ENCODE results near the gene WT1. TPM values are rescaled to one million over a fixed set of nuclear protein-coding genes. Genes with fewer than 3 reads are reported as not detected.
A peak's percentile ranks its signal among the peaks of the same experiment; 100 is the strongest.
"Not testable (repeated sequence)": the region's sequence is repeated elsewhere in the genome, so short reads cannot be mapped to it uniquely, and the experiment has no call there.

WT1 gene
- total and polyA plus RNA-seq, 4 donors, result 0.11 to 2.2 (median 1.2) TPM

DNA sequence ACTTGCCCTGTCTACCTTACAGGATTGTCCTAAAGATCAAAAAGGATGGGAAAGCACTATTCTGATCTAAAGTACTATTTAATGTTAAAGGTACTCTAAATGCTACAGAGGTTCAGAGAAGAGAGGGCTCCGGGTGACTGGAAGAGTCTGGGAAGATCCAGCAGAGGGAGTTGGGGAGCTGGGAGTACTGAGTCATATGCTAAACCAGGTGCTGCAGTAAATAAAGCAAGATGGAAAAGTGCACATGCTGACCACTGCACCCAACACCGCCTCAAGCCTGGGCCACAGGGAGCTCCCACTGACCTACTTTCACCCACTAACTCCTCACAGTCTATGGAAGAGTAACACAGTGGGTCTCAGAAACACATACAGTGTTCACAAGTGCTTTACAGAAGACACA is 49.3 kb downstream of the WT1 start:
- DNase-seq (ENCODE audit: low read depth in 4 of 6, low spot score in 6 of 6), result peak in 1 of 6 donors; percentile 11
- WGBS (ENCODE audit: insufficient coverage), result 20% methylated on average over 1 of the region's 2 CpGs
- Histone ChIP-seq H3K9me3 (ENCODE audit: control insufficient read depth, insufficient read depth, low read length) (no peaks in the 10 kb centered on the region), H3K27ac (ENCODE audit: low read depth, low read length) (no peak overlapping the region), H3K4me3 (ENCODE audit: low read depth, low read length) (no peak overlapping the region), H3K36me3 (ENCODE audit: control insufficient read depth, insufficient read depth, low read length) (no peaks in the 10 kb centered on the region), H3K27me3 (ENCODE audit: control insufficient read depth, insufficient read depth, low read length) (peaks cover 2% of the 10 kb centered on the region), H3K4me1 (ENCODE audit: control insufficient read depth, insufficient read depth, low read length) (no peaks in the 10 kb centered on the region)

DNA sequence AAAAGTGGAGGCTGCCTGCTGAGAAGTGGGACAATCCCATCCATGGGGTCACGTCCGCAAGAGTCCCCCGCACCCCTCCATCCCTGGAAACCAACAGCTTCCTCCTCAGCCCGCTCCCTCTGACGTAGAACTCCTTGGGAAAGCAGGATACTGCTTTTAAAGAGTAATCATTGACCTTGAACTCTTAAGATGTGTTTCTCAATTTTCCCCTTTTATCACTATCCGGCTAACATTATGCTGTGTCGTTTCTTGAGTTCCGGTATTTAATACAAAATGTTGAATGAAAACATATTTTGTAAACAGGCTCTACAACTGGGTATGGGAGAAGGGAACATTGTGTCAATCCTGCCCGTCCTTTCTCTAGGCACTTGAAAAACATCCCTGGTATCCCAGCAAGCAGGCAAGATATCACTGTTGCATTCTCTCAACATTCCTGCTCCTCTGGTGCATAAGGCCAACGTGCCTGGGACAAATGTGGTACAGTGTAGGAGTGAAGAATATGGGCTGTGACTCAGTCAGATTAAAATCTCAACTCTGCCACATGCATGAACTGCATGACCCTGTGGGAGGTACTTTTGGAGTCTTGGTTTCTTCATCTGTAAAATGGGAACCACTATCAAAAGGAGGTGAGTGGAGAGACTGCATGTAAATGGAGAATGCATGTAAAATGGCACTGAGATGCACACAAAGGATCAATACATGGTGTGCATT is 52.8 kb downstream of the WT1 start:
- H3K4me3 ChIP-seq (ENCODE audit: low read depth, low read length), result no peak overlapping the region
- H3K36me3 ChIP-seq (ENCODE audit: control insufficient read depth, insufficient read depth, low read length), result no peaks in the 10 kb centered on the region
- 100% methylated on average over 2 of the region's 10 CpGs for WGBS (ENCODE audit: insufficient coverage)
- DNase-seq (ENCODE audit: low read depth in 4 of 6, low spot score in 6 of 6), result no peak
- no peak overlapping the region for H3K27ac ChIP-seq (ENCODE audit: low read depth, low read length)
- H3K27me3 ChIP-seq (ENCODE audit: control insufficient read depth, insufficient read depth, low read length), result peaks cover 2% of the 10 kb centered on the region
- H3K9me3 ChIP-seq (ENCODE audit: control insufficient read depth, insufficient read depth, low read length), result no peaks in the 10 kb centered on the region
- H3K4me1 ChIP-seq (ENCODE audit: control insufficient read depth, insufficient read depth, low read length), result no peaks in the 10 kb centered on the region

DNA sequence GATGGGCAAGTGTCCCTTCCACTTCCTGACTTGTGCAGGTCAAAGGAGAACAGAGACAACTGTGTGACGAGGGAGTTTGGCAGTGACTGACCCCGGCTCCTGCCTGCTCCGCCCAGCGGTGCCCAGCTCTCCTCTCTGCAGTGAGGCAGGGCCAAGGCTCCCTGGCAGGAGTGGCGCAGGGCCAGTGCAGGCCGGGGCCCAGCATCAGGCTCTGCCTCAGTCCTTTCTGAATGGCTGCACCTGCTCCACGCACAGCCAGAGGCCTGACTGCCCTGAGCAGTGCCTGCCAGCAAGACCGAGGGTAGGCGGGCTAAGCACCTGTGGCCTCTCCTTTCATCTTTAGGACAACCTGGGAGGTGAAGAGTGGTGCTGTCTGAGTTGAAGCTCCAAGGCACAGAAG is 54.2 kb downstream of the WT1 start:
- Histone ChIP-seq H3K36me3 (ENCODE audit: control insufficient read depth, insufficient read depth, low read length) (no peaks in the 10 kb centered on the region), H3K4me1 (ENCODE audit: control insufficient read depth, insufficient read depth, low read length) (no peaks in the 10 kb centered on the region), H3K27me3 (ENCODE audit: control insufficient read depth, insufficient read depth, low read length) (peaks cover 2% of the 10 kb centered on the region), H3K9me3 (ENCODE audit: control insufficient read depth, insufficient read depth, low read length) (no peaks in the 10 kb centered on the region), H3K27ac (ENCODE audit: low read depth, low read length) (no peak overlapping the region), H3K4me3 (ENCODE audit: low read depth, low read length) (no peak overlapping the region)
- DNase-seq (ENCODE audit: low read depth in 4 of 6, low spot score in 6 of 6), result no peak
- 75% methylated on average over 9 of the region's 9 CpGs for WGBS (ENCODE audit: insufficient coverage)

DNA sequence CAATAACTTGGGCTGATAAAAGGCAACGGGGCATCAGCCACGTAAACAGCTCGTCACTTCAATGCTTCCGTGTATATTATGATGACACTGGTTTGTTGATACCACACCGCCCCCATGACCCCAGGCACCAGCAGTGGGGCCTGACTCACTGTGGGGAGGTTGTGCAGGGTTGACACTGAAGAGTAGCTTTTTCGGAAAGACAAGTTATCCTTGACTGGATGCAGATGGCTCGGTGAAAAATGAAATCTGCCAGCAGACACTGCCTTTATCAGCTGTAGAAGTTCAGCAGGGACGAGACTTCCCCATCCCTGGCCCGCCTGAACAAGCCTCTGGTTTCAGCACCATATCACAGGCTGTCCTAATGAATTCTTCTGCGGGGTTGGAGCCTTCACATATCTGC is 55.6 kb downstream of the WT1 start:
- H3K36me3 ChIP-seq (ENCODE audit: control insufficient read depth, insufficient read depth, low read length), result no peaks in the 10 kb centered on the region
- no peak overlapping the region for H3K27ac ChIP-seq (ENCODE audit: low read depth, low read length)
- H3K4me3 ChIP-seq (ENCODE audit: low read depth, low read length), result no peak overlapping the region
- no peaks in the 10 kb centered on the region for H3K9me3 ChIP-seq (ENCODE audit: control insufficient read depth, insufficient read depth, low read length)
- DNase-seq (ENCODE audit: low read depth in 4 of 6, low spot score in 6 of 6), result no peak
- WGBS (ENCODE audit: insufficient coverage), result 90% methylated on average over 10 of the region's 10 CpGs
- H3K27me3 ChIP-seq (ENCODE audit: control insufficient read depth, insufficient read depth, low read length), result peaks cover 2% of the 10 kb centered on the region
- H3K4me1 ChIP-seq (ENCODE audit: control insufficient read depth, insufficient read depth, low read length), result no peaks in the 10 kb centered on the region

DNA sequence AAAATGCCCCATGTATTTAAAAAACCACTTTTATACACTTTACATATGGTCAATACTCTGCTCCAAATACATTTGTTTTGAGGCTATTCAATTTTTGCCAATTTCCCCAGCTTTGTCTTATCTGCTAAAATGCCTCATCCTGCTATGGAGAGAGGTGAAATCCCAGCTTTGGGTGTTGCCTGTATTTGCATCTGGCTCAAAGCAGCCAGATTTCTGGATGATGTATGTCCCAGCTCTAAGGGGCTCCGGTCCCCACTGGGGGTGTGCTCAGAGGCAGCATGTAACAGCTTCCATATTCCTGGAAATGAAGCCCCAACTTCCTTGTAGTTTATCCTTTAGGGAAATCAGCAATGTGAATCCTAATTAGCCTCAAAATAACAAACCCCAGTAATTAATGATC is 59.5 kb downstream of the WT1 start:
- H3K36me3 ChIP-seq (ENCODE audit: control insufficient read depth, insufficient read depth, low read length), result no peaks in the 10 kb centered on the region
- no peak overlapping the region for H3K27ac ChIP-seq (ENCODE audit: low read depth, low read length)
- peaks cover 3% of the 10 kb centered on the region for H3K4me1 ChIP-seq (ENCODE audit: control insufficient read depth, insufficient read depth, low read length)
- H3K4me3 ChIP-seq (ENCODE audit: low read depth, low read length), result no peak overlapping the region
- DNase-seq (ENCODE audit: low read depth in 4 of 6, low spot score in 6 of 6), result no peak
- H3K9me3 ChIP-seq (ENCODE audit: control insufficient read depth, insufficient read depth, low read length), result no peaks in the 10 kb centered on the region
- no CpG with 5 or more reads among the region's 1 CpG for WGBS (ENCODE audit: insufficient coverage)
- H3K27me3 ChIP-seq (ENCODE audit: control insufficient read depth, insufficient read depth, low read length), result peaks cover 2% of the 10 kb centered on the region

DNA sequence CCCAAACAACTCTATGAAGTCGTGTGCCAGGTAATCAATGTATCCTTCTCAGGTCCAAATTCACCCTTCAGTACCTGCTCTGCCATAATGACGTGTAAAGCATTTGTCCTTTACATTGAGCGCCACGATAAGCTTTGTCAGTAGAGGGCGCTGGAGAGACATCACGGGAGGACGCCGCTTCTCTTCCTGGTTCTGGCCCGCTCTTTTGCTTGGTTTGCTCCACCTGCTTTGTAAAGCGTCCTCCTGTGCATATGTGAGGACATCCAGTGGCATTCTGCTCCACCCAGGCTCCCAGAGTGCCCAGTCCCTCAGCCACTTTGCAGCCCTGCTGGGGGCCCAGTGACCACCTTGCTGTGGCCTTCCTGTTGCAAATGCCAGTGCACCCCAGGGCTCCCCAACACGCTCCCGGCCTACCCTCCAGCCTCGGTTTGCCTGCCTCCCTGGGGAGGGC is 61.1 kb downstream of the WT1 start:
- peak in 2 of 6 donors; percentile 19 to 20 for DNase-seq (ENCODE audit: low read depth in 4 of 6, low spot score in 6 of 6)
- H3K36me3 ChIP-seq (ENCODE audit: control insufficient read depth, insufficient read depth, low read length), result no peaks in the 10 kb centered on the region

DNA sequence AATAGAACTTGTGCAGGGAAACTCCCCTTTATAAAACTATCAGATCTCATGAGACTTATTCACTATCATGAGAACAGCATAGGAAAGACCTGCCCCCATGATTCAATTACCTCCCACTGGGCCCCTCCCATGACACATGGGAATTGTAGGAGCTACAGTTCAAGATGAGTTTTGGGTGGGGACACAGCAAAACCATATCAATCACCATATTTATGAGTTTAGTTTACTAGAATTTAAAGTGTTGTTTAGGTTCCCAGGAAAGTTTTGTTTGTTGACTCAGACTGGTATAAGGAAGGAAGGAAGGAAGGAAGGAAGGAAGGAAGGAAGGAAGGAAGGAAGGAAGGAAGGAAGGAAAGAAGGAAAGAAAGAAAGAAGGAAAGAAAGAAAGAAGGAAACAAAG is 65.4 kb downstream of the WT1 start:
- not testable (repeated sequence) for H3K27me3 ChIP-seq (ENCODE audit: control insufficient read depth, insufficient read depth, low read length); H3K9me3 ChIP-seq (ENCODE audit: control insufficient read depth, insufficient read depth, low read length); DNase-seq (ENCODE audit: low read depth in 4 of 6, low spot score in 6 of 6); H3K27ac ChIP-seq (ENCODE audit: low read depth, low read length); H3K36me3 ChIP-seq (ENCODE audit: control insufficient read depth, insufficient read depth, low read length); H3K4me3 ChIP-seq (ENCODE audit: low read depth, low read length); H3K4me1 ChIP-seq (ENCODE audit: control insufficient read depth, insufficient read depth, low read length)

More for the DNA sequence above, 61.1 kb downstream of the WT1 start:
- H3K27me3 ChIP-seq (ENCODE audit: control insufficient read depth, insufficient read depth, low read length), result peaks cover 2% of the 10 kb centered on the region
- H3K9me3 ChIP-seq (ENCODE audit: control insufficient read depth, insufficient read depth, low read length), result no peaks in the 10 kb centered on the region
- H3K4me1 ChIP-seq (ENCODE audit: control insufficient read depth, insufficient read depth, low read length), result peaks cover 3% of the 10 kb centered on the region
- no peak overlapping the region for H3K4me3 ChIP-seq (ENCODE audit: low read depth, low read length)
- no peak overlapping the region for H3K27ac ChIP-seq (ENCODE audit: low read depth, low read length)
- 36% methylated on average over 13 of the region's 13 CpGs for WGBS (ENCODE audit: insufficient coverage)

DNA sequence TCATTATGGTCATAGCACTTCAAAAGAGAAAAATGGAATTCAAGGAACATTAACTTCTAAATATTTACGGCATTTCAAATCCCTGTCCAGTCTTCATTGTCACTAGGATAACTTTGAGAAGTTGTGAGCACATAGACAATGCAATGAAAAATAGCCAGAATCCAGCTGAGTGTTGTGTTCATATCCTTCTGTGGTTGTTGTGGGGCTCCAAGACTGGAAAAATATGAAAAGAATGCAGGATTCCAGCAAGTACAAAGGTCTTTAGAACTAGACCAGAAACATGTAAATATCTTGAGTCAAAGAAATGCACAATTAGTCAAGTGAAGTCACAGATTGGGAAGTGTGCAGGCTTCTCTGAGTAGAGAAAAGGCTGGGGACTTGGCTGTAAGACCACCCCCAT is 68.7 kb downstream of the WT1 start:
- H3K4me3 ChIP-seq (ENCODE audit: low read depth, low read length), result no peak overlapping the region
- no peaks in the 10 kb centered on the region for H3K4me1 ChIP-seq (ENCODE audit: control insufficient read depth, insufficient read depth, low read length)
- no peak overlapping the region for H3K27ac ChIP-seq (ENCODE audit: low read depth, low read length)
- no peaks in the 10 kb centered on the region for H3K36me3 ChIP-seq (ENCODE audit: control insufficient read depth, insufficient read depth, low read length)
- no CpG with 5 or more reads among the region's 1 CpG for WGBS (ENCODE audit: insufficient coverage)
- DNase-seq (ENCODE audit: low read depth in 4 of 6, low spot score in 6 of 6), result no peak
- H3K9me3 ChIP-seq (ENCODE audit: control insufficient read depth, insufficient read depth, low read length), result peaks cover 5% of the 10 kb centered on the region
- no peaks in the 10 kb centered on the region for H3K27me3 ChIP-seq (ENCODE audit: control insufficient read depth, insufficient read depth, low read length)

DNA sequence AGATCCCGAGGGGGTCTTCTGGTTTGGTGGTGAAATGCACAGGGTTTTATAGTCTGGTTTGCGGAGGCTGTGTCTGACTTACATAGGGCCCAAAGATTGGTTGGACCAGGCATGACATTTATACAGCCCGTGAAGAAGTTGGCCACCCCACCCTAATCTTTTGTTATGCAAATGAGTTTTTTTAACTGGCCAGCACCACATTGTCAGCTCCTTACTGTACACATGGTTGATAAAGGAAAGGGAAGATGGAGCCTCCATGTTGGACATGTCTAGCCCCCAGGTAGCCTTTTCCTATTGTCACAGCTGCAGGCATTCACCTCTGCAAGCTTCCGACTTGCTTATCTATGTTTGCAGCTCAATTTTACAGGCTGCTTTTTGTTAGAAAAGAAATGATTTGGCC is 70.1 kb downstream of the WT1 start:
- no peak overlapping the region for H3K4me3 ChIP-seq (ENCODE audit: low read depth, low read length)
- no peak for DNase-seq (ENCODE audit: low read depth in 4 of 6, low spot score in 6 of 6)
- no peaks in the 10 kb centered on the region for H3K36me3 ChIP-seq (ENCODE audit: control insufficient read depth, insufficient read depth, low read length)
- H3K4me1 ChIP-seq (ENCODE audit: control insufficient read depth, insufficient read depth, low read length), result no peaks in the 10 kb centered on the region
- H3K27ac ChIP-seq (ENCODE audit: low read depth, low read length), result no peak overlapping the region
- 100% methylated on average over 2 of the region's 4 CpGs for WGBS (ENCODE audit: insufficient coverage)
- H3K27me3 ChIP-seq (ENCODE audit: control insufficient read depth, insufficient read depth, low read length), result no peaks in the 10 kb centered on the region
- peaks cover 5% of the 10 kb centered on the region for H3K9me3 ChIP-seq (ENCODE audit: control insufficient read depth, insufficient read depth, low read length)

DNA sequence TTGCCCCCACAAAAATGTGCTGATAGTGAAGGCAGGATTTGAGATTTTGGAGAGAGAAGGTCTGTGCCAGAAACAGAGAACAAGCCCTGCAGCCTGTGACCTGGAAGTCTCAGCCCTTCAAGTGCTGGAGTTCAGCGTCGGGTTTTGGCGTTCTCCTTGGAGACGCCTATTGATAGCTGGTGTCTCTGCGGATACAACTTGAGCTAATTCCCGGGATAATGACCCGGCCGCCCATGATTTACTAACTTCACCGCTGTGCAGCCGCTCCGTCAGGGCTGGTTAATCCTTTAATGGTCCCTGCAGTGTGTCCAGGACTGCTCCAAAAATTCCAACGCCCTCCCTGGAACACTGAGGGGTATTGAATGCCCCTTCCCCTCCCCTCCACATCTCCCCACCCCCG is 76.6 kb downstream of the WT1 start:
- 5% methylated on average over 11 of the region's 13 CpGs for WGBS (ENCODE audit: insufficient coverage)
- peak in 5 of 6 donors; percentile 2 to 76 (median 19) for DNase-seq (ENCODE audit: low read depth in 4 of 6, low spot score in 6 of 6)
- H3K9me3 ChIP-seq (ENCODE audit: control insufficient read depth, insufficient read depth, low read length), result no peaks in the 10 kb centered on the region
- no peaks in the 10 kb centered on the region for H3K36me3 ChIP-seq (ENCODE audit: control insufficient read depth, insufficient read depth, low read length)
- H3K4me3 ChIP-seq (ENCODE audit: low read depth, low read length), result no peak overlapping the region
- peaks cover 3% of the 10 kb centered on the region for H3K4me1 ChIP-seq (ENCODE audit: control insufficient read depth, insufficient read depth, low read length)
- H3K27ac ChIP-seq (ENCODE audit: low read depth, low read length), result no peak overlapping the region
- H3K27me3 ChIP-seq (ENCODE audit: control insufficient read depth, insufficient read depth, low read length), result peaks cover 2% of the 10 kb centered on the region
